Muscle layer of colon (tissue), 2 donors: ENCODE results near the gene GAB3.
"Not testable (repeated sequence)": the region's sequence is repeated elsewhere in the genome, so short reads cannot be mapped to it uniquely, and the experiment has no call there.

ENCODE experiments used
- H3K27ac ChIP-seq: one replicate; pipeline ENCODE4 v1.7.0; 2013; ENCODE audit warnings: low read depth, mild to moderate bottlenecking, low read length, moderate library complexity
- H3K27me3 ChIP-seq, 2 donors: one replicate each; pipeline ENCODE4 v1.7.0; 2013; ENCODE audit warnings: low read length in 2 of 2, mild to moderate bottlenecking in 2 of 2; ENCODE audit not compliant: insufficient read depth in 2 of 2, control insufficient read depth in 1 of 2
- H3K36me3 ChIP-seq: one replicate; pipeline ENCODE4 v1.7.0; 2013; ENCODE audit warnings: mild to moderate bottlenecking, low read length; ENCODE audit not compliant: insufficient read depth
- H3K4me1 ChIP-seq: one replicate; pipeline ENCODE4 v1.7.0; 2013; ENCODE audit warnings: mild to moderate bottlenecking, low read length; ENCODE audit not compliant: insufficient read depth
- H3K4me3 ChIP-seq, 2 donors: one replicate each; pipeline ENCODE4 v1.7.0; 2013; ENCODE audit warnings: low read length in 2 of 2, low read depth in 1 of 2, mild to moderate bottlenecking in 1 of 2, moderate library complexity in 1 of 2
- H3K9ac ChIP-seq: one replicate; pipeline ENCODE4 v1.7.0; 2013; ENCODE audit warnings: low read length
- H3K9me3 ChIP-seq: one replicate; pipeline ENCODE4 v1.7.0; 2013; ENCODE audit warnings: mild to moderate bottlenecking, low read length
- donor health status: abdominal sarcoma.
- donor health status: Adenocarcinoma of cecum.

Gene GAB3

DNA sequence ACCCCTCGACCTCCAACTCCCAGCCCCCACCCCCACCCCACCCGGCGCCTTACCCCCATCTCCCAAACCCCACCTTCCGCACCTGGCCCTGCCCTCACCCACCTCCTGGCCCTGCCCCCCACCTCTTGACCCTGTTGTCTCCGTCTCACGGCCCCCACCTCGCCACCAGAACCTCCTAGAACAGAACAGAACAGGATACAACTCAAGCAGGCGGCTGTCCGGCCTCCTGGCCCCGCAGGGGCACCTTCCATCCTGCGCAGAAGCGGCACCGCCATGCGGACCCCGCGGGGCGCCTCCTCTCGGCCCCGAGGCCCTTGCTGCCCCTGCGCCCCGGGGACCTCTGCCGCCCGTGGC, 97.9 kb downstream of the GAB3 start:
- H3K27me3 ChIP-seq: peaks cover 0 to under 1% of the 10 kb centered on the region in 2 donors
- no peak overlapping the region for H3K4me3 ChIP-seq

DNA sequence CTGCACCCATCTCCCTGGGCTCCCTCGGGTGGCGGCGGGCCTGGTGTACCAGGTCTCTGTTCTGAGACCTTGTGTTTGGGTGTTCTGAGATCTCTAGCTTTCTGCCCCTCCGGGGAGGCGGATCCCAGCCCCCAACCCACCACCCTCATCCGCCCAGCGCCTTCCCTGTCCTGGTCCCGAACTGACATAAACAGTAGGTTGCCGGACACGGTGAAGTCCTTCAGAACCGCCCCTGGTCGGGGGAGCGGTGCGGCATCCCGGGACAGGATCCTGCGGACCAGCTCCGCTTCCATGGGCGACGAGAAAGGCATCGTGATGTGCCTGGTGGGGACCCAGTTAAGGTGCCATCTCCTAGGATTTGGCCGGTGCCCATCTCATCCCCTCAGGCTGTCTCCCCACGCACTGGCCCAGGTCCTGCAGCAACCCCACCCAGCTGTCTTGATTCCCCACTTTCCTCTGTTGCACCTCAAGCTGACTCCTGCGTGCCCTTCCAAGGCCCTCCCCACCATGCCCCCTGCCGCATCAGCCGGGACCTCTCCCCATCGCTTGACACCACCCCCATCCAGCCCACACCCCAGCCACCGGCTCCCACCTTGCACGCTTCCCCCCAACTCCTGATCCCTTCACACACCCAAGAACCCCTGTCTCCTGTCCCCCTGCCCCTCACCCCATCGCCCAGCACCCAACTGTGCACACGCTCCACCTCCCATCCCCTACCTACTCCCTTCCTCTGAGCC, 98.4 kb downstream of the GAB3 start:
- Histone ChIP-seq H3K4me3 (no peak overlapping the region), H3K9me3 (no peaks in the 10 kb centered on the region), H3K4me1 (no peaks in the 10 kb centered on the region), H3K27me3 (no peaks in the 10 kb centered on the region), H3K9ac (no peak overlapping the region), H3K36me3 (no peaks in the 10 kb centered on the region), H3K27ac (no peak overlapping the region)

More for the DNA sequence above, 97.9 kb downstream of the GAB3 start:
- Histone ChIP-seq H3K27ac (no peak overlapping the region), H3K9me3 (no peaks in the 10 kb centered on the region), H3K4me1 (no peaks in the 10 kb centered on the region), H3K9ac (no peak overlapping the region), H3K36me3 (no peaks in the 10 kb centered on the region)

DNA sequence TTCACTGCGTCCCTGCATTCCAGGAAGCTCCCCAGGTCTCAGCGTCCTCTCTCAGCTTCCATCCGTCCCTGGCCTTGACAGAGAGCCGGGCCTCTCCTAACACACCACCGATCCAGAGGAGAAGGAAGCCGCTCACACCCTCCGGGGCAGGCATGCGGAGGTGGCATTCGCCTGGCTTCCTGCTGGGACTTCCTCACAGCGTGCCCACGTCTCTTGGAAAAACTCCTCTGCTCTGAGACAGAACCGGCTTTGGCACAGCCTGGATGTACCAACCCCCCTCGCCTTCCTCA, 100.7 kb downstream of the GAB3 start:
- H3K9ac ChIP-seq: no peak overlapping the region

DNA sequence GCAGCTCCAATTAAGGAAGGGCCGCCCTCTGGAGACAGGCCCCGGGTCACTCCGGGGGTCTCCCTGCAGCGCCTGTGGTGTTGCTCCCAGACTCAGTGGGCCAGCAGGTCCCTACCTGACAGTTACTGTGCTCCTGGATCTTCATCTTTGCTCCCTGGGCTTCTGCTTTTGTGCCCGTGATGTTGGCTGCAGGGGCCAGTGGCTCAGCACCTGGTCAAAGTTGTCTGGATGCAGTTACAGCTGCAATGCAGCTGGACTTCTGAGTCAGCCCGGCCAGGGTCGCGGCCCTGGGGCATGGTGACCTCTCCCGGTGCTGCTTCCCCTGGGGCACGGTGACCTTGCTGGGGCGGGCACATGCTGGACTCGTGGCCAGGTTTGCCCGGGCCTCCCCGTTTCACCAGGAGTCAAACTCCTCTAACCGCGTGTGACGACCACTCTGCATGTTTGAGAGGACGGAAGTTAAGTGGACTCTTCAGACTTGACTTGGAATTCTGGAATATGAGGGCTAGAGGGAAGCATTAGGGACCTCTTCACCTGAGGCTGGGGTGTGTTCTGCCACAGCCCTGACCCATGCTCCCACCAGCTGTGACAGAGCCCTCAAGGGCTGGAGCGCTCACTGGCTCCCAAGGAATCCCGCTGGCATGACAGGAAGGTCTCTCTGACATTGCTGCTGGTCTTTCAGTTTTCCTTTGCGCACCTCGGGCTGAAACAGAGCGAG, 101.2 kb downstream of the GAB3 start:
- no peak overlapping the region for H3K4me3 ChIP-seq
- H3K9me3 ChIP-seq: no peaks in the 10 kb centered on the region
- H3K4me1 ChIP-seq: no peaks in the 10 kb centered on the region
- H3K9ac ChIP-seq: no peak overlapping the region
- H3K27ac ChIP-seq: no peak overlapping the region
- no peaks in the 10 kb centered on the region for H3K36me3 ChIP-seq
- H3K27me3 ChIP-seq: no peaks in the 10 kb centered on the region

More for the DNA sequence above, 100.7 kb downstream of the GAB3 start:
- Histone ChIP-seq H3K27ac (no peak overlapping the region), H3K36me3 (no peaks in the 10 kb centered on the region), H3K27me3 (no peaks in the 10 kb centered on the region), H3K4me1 (no peaks in the 10 kb centered on the region), H3K9me3 (no peaks in the 10 kb centered on the region), H3K4me3 (no peak overlapping the region)

- Histone ChIP-seq H3K4me1 (no peaks in the 10 kb centered on the region), H3K4me3 (no peak overlapping the region), H3K27me3 (no peaks in the 10 kb centered on the region), H3K9me3 (no peaks in the 10 kb centered on the region), H3K36me3 (no peaks in the 10 kb centered on the region), H3K9ac (no peak overlapping the region), H3K27ac (no peak overlapping the region)
Measured at GRCh38 chrX:154648931-154649330, 101.9 kb downstream of the GAB3 start.

GRCh38 chrX:154645745-154646378, 105.0 kb downstream of the GAB3 start:
- H3K27ac ChIP-seq, H3K27me3 ChIP-seq, H3K36me3 ChIP-seq, H3K9me3 ChIP-seq, H3K9ac ChIP-seq, H3K4me3 ChIP-seq, H3K4me1 ChIP-seq: not testable (repeated sequence)

GRCh38 chrX:154643708-154644107, 107.2 kb downstream of the GAB3 start:
- not testable (repeated sequence) for H3K4me3 ChIP-seq, H3K36me3 ChIP-seq, H3K4me1 ChIP-seq, H3K9ac ChIP-seq, H3K9me3 ChIP-seq, H3K27me3 ChIP-seq, H3K27ac ChIP-seq

- H3K9ac ChIP-seq, H3K27ac ChIP-seq, H3K4me3 ChIP-seq, H3K4me1 ChIP-seq, H3K27me3 ChIP-seq, H3K9me3 ChIP-seq, H3K36me3 ChIP-seq: not testable (repeated sequence)
Measured at GRCh38 chrX:154641740-154642139, 109.1 kb downstream of the GAB3 start.

DNA sequence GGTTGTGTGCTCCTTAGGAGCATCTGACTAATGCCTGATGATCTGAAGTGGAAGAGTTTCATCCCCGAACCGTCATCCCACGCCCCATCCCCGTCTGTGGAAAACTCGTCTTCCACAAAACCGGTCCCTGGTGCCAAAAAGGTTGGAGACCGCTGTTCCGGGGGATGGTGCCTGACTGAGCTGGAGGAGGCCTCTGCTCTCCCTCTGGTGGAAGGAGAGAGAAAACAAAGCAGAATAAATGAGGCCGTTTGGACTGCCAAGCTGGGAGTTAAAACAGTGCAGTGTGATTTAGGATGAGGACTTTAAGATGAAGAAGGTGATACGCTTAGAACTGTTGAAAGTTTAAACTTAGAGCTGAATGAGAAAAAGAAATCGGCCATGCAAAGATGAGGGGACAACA, 117.2 kb downstream of the GAB3 start:
- not testable (repeated sequence) for H3K9ac ChIP-seq, H3K9me3 ChIP-seq, H3K27ac ChIP-seq, H3K4me3 ChIP-seq, H3K27me3 ChIP-seq, H3K36me3 ChIP-seq, H3K4me1 ChIP-seq

DNA sequence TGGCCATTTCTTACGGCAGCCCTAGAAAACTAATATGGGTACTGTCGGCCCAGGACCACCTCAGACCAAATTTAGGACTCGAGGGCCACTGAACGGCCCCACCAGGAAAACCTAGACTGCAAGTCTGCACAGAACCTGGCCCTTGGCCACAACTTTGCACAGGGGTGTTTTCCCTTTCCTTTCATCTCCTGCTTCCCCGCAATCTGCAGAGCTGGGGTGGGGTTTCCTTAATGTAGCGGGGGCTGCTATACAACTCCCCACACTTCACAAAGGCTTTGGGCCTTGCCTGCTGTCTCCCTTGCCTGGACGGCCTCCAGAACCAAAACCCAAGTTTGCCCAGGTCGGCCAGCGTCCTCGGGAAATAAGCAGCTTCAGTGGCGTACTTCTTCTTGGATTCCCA, 119.9 kb downstream of the GAB3 start:
- not testable (repeated sequence) for H3K9ac ChIP-seq, H3K36me3 ChIP-seq, H3K9me3 ChIP-seq, H3K27me3 ChIP-seq, H3K4me3 ChIP-seq, H3K4me1 ChIP-seq, H3K27ac ChIP-seq

DNA sequence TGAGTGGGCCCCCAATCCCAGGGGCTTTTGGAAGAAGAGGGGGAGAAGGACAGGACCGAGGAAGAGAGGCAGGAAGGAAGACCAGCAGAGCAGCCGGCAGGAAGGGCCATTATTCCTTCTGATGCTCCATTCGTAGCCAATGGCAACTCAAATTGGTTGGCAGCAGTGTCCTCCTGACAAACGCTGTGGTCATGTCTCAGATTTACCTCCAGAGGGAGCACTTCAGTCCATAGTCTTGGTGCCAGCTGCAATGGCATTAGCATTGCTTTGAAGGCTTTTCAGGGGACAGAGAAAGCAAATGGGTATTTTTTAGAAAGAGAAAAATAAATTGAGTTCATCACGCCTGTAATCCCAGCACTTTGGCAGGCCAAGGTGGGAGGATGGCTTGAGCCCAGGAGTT, 121.9 kb downstream of the GAB3 start:
- not testable (repeated sequence) for H3K9me3 ChIP-seq, H3K36me3 ChIP-seq, H3K27me3 ChIP-seq, H3K4me3 ChIP-seq, H3K4me1 ChIP-seq, H3K9ac ChIP-seq, H3K27ac ChIP-seq
